HG02884 (cell line): ENCODE results near the gene PARP8.
A peak's percentile ranks its signal among the peaks of the same experiment; 100 is the strongest.

Experiments used
- ATAC-seq: cut with Tn5 transposase; IDR thresholded peaks from one replicate; pipeline ENCODE4 v1.9.1; 2021; ENCODE audit warnings: mild to moderate bottlenecking, moderate library complexity; ENCODE audit not compliant: unreplicated experiment

PARP8 gene

GRCh38 chr5:50832657-50833284, 166.3 kb downstream of the PARP8 start:
- no peak for ATAC-seq

GRCh38 chr5:50836356-50836755, 169.9 kb downstream of the PARP8 start:
- ATAC-seq, result no peak

- ATAC-seq, result no peak
These were observed 173.0 kb downstream of the PARP8 start for GRCh38 chr5:50839472-50839871.

- ATAC-seq, result no peak
These were observed 176.7 kb downstream of the PARP8 start for GRCh38 chr5:50843091-50843490.

GRCh38 chr5:50846261-50846660, 179.8 kb downstream of the PARP8 start:
- ATAC-seq, result no peak

- ATAC-seq, result no peak
These were observed 183.1 kb downstream of the PARP8 start for GRCh38 chr5:50849554-50849953.

- peak; percentile 62 for ATAC-seq
These were observed 186.7 kb downstream of the PARP8 start for GRCh38 chr5:50853151-50853550.

GRCh38 chr5:50854082-50854481, 187.6 kb downstream of the PARP8 start:
- no peak for ATAC-seq

GRCh38 chr5:50855001-50855400, 188.6 kb downstream of the PARP8 start:
- ATAC-seq, result no peak

- peak; percentile 81 for ATAC-seq
These were observed 190.1 kb downstream of the PARP8 start for GRCh38 chr5:50856401-50857119.

GRCh38 chr5:50863534-50864170, 197.2 kb downstream of the PARP8 start:
- ATAC-seq, result peak; percentile 56

GRCh38 chr5:50864466-50864865, 198.0 kb downstream of the PARP8 start:
- no peak for ATAC-seq

- no peak for ATAC-seq
These were observed 200.0 kb downstream of the PARP8 start for GRCh38 chr5:50866415-50866814.

- no peak for ATAC-seq
These were observed 200.7 kb downstream of the PARP8 start for GRCh38 chr5:50867140-50867539.

- no peak for ATAC-seq
These were observed 207.3 kb downstream of the PARP8 start for GRCh38 chr5:50873595-50874277.

GRCh38 chr5:50874306-50875001, 208.0 kb downstream of the PARP8 start:
- no peak for ATAC-seq

- no peak for ATAC-seq
These were observed 208.5 kb downstream of the PARP8 start for GRCh38 chr5:50875002-50875344.

GRCh38 chr5:50878470-50878869, 212.0 kb downstream of the PARP8 start:
- no peak for ATAC-seq

- ATAC-seq, result no peak
These were observed 215.0 kb downstream of the PARP8 start for GRCh38 chr5:50881407-50881806.

GRCh38 chr5:50886657-50887345, 220.4 kb downstream of the PARP8 start:
- ATAC-seq, result no peak
